SK-N-SH treated with all-trans-retinoic acid at 6 μM for 48 hours (cell line): ENCODE results near the gene GOSR2.

Experiments
- ARNTL ChIP-seq: fragments of 450-650 bp; formaldehyde crosslinking; IDR thresholded peaks from 2 replicates; pipeline ENCODE4 v1.5.0; 2020; ENCODE audit warnings: low read depth, mild to moderate bottlenecking, moderate library complexity, borderline replicate concordance
- GLIS3 ChIP-seq: fragments of 250-450 bp; sonication (Bioruptor Pico); IDR thresholded peaks from 2 replicates; pipeline ENCODE4 v1.5.0; 2020; ENCODE audit warnings: mild to moderate bottlenecking, moderate library complexity
- TCF4 ChIP-seq: fragments of 250-450 bp; sonication (Bioruptor Pico); IDR thresholded peaks from 2 replicates; pipeline ENCODE4 v1.8.0; 2021; ENCODE audit warnings: mild to moderate bottlenecking, moderate library complexity, borderline replicate concordance
- ZNF565 ChIP-seq: fragments of 450-650 bp; formaldehyde crosslinking; conservative IDR thresholded peaks from 2 replicates; pipeline ENCODE4 v1.5.0; 2020; ENCODE audit warnings: low read depth, mild to moderate bottlenecking, moderate library complexity

GRCh38 chr17:46901291-46901690 lies 21.7 kb upstream of the GOSR2 start:
- TF ChIP-seq ZNF565 (CRISPR knock-in tag) (no peak), TCF4 (no peak), ARNTL (CRISPR knock-in tag) (no peak), GLIS3 (CRISPR knock-in tag) (no peak)
